Measurements from ENCODE around the gene TNPO3.

The TNPO3 gene

GRCh38 chr7:129054438-129055293 is at the start of gene TNPO3:
Gene TNPO3 (minus strand): TSS chr7:129055111. CDS start chr7:129054770, 341 bp downstream.
- DNase-seq, result peak; percentile 91

DNA sequence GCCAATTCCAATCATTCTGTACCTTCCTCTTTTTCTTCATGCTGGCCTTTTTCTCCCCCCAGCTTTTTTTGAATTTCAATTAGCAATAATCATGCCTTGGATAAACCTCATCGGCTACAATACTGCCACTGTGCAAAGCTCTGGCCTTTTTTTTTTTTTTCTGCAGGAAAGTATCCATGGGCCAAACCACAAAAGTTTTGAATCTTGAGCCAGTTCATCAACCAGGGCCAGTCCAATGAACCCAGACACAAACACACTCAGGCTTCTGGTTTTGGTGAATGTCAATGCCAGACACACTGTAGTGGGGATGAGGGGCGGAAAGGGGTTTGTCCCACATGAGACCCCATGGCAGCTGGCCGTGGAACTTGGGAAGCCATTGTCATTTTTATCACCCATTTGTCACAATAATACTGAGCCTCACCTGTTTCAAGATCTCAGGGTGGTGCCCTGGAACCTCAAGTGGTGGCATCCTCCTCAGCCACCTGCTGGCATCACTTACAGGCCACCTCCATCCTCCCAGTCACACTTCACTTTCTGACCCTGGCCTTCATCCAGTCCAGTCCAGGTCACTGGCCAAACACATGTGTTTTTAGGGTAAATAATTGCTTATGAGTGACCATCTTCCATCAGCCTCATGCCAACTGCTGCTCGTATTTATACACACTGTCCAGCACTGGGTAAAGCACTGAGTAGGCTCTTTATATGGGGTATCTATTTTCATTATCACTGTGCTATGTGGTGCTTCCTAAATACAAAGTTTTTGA is 48.8 kb upstream of the TNPO3 start:
- DNase-seq, result no peak

GRCh38 chr7:129101746-129102145 is 46.8 kb upstream of the TNPO3 start:
- no peak for DNase-seq

GRCh38 chr7:129100827-129101166 is 45.9 kb upstream of the TNPO3 start:
- no peak for DNase-seq

DNA sequence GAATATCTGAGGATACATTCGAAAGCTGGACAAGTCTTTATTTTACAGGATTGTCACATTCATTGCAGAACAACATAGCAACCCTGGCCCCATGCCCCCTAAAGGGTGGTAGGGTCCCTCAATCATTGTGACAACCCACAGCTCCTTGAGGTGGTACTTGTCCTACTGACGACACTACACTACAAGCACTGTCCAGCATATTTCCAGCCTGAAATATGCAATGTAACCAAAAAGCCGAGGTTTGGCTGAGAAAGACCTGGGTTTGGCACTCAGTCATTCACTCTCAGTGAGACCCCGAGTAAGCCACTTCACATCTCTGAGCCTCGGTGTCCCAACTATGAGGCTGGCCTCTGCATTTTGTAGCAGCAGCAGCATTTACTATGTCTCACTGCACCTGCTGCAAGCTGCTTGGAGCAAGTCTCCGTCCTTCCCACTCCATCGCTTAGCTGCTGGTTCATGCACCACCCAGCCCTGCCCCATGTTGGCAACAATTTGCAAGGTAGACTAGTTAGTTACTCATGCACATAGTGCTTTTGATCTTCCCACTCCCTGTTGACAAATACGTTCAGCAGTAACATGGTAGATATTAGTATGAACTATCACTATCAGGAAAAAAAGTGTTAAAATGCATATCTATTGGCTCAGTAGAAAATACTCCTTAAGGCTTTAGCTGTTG is 43.6 kb upstream of the TNPO3 start:
- DNase-seq, result no peak

DNA sequence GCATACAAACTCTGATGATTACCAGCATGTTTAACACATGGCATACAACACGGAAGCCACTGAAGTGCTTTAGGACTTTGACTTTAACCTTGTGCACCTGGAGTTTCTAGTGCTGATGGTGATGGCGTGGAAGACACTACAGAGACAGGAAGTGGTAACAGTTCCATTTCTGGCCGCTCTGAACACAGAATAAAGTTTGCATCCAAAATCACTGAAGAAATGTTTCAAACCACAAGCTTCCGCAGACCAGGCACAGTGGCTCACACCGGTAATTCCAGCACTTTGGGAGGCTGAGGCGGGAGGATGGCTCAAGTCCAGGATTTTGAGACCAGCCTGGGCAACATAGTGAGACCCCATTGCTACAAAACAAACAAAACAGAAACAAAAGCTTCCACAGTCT is 40.3 kb upstream of the TNPO3 start:
- DNase-seq, result no peak

GRCh38 chr7:129094501-129094900 is 39.6 kb upstream of the TNPO3 start:
- DNase-seq, result no peak

DNA sequence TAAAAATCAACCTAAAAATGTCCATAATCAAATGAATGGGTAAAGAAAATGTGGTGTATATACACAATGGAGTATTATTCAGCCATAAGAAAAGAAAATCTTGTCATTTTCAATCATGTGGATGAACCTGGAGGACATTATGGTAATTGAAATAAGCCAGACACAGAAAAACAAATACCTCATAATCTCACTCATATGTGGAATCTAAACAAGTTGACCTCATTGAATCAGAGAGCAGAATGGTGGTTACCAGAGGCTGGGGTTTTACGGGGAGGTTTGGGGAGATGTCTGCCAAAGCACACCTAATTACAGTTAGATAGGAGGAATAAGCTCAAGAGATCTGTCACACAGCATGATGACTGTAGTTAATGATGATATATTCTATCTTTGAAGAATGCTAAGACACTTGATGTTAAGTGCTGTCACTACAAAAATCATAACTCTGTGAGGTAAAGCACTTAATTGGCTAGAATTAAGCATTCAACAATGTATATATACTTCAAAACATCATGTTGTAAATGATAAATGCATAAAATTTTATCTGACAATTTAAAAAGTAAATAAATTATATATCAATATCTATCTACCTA is 39.1 kb upstream of the TNPO3 start:
- no peak for DNase-seq

GRCh38 chr7:129091484-129092002 is 36.6 kb upstream of the TNPO3 start:
- peak; percentile 90 for DNase-seq

DNA sequence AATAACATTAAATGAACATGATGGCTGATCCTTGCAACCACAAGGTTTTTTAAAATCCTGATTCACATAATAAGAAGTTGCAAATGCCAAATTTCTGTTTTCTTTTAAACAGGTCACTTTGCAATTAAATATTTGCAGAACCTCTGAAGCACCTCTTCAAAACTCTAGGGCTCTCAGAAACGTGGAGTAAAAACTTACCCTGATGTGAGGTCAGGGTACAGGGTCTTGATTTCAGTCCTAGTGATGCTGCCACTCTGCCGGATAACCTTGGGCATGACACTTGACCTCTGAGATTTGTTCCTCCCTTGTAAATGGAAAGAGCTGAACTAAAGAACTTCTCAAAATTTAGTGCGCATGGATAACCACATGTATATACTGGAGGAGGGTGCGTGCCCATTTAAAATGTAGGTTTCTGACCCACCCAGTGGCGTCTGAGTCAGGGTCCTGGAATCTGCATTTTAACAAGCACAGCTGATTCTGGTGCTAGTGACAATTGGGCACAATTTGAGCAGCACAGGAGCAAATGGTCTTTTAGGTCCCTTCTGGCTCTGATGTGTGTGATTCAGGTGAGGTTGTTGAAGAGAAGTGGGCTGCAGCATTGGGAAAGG is 35.5 kb upstream of the TNPO3 start:
- no peak for DNase-seq

- DNase-seq, result no peak
Measured at GRCh38 chr7:129089521-129090212, 34.8 kb upstream of the TNPO3 start.

GRCh38 chr7:129084801-129085551 is 30.1 kb upstream of the TNPO3 start:
- no peak for DNase-seq

- DNase-seq, result no peak
Measured at GRCh38 chr7:129083525-129083924, 28.6 kb upstream of the TNPO3 start.

GRCh38 chr7:129078455-129078854 is 23.5 kb upstream of the TNPO3 start:
- no peak for DNase-seq

- DNase-seq, result no peak
Measured at GRCh38 chr7:129076886-129077285, 22.0 kb upstream of the TNPO3 start.

GRCh38 chr7:129074994-129075393 is 20.1 kb upstream of the TNPO3 start:
- no peak for DNase-seq

DNA sequence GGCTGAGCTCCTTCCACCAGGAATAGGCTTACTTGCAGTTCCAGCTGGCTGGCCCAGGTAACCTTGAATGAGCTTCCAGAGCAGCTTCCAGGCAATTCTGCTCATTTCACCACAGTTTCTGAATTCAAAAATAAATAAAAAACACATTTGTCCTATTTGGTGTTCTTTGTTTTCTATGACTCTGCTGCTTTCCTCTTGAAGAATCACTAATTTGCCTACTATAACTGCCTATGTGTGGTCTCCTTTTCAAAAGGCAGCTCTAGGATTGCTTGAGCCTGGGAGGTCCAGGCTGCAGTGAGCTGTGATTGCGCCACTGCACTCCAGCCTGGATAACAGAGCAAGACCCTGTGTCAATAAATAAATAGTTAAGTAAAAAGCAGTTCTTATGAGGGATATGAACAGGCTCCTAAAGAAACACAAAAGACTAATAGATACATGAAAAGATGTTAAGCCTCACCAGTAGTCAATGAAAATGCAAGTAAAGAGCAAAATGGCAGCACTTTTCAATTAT is 19.5 kb upstream of the TNPO3 start:
- no peak for DNase-seq

DNA sequence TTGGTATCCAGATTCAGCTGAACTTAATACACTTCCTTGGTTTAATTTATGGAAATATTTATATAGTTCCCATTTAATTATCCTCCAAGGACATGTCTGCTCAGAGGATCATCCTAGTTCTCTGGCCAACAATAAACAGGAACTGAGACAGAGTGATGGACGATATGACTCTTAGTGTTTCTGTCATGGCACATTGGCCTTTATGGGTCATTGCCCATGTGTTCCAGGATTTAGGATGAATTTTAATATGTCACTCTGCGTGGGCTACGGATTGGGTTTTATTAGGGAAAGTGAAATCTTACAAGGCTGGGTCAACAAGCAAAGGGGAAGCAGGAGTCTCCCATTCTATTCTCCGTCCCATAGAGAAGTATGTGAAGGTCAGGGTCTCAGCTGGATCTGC is 18.8 kb upstream of the TNPO3 start:
- DNase-seq, result no peak

DNA sequence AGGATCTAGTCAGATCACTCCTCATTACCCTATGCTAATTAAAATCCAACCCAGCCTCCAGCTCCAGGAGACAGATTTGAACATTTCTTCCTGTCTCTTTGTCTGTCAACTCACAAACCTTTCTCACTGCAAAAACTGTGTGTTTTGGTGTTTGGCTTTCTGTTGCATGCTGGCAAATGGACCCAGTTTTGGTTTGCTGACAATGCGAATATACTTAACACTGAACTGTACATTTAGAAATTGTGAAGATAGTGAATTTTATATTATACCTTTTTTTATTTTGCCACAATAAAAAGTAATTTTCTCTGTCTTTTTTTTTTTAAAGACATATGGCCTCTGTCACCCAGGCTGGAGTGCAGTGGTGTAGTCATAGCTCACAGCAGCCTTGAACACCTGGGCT is 18.3 kb upstream of the TNPO3 start:
- DNase-seq, result no peak

DNA sequence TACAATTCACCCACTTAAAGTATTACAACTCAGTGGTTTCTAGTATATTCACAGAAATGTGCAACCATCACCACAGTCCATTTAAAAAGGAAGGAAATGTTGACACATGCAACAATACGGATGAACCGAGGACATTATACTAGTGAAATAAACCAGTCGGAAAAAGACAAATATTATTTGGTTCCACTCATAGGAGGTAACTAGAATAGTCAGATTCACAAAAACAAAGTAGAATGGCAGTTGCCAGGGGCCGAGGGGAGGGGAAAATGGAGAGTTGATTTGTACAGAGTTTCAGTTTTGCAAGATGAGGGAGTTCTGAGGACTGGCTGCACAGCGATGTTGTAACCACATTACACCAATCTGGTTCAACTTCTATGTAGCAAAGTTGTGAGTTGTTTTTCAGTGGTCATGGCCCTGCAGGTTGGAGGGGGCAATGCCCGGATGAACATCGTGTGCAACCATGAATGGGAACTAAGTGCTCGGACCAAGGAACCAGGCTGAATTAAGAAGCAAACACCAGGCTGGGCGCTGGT is 17.6 kb upstream of the TNPO3 start:
- no peak for DNase-seq

DNA sequence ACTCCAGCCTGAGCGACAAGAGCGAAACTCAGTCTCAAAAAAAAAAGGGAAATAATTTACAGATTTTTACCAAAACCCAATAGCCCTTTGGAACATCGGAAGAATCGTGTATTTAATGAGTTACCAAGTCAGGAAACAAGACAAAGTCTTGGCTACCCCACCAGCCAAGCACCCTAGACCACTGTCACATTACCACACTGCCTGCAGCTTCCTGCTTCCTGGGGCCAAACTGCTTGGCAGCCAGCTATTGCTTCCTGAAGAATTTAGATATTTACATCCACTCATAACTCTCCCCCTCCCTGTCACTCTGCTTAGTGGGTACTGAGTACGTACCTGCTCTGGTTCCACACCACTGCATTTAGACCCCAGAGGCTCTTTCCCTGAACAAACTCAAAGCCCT is 14.1 kb upstream of the TNPO3 start:
- no peak for DNase-seq

Measured in activated naive CD4-positive, alpha-beta T cell treated with Interleukin-2 at 50 U/mL for 16 hours (primary cell).